GM18870 (cell line): ENCODE measurements around the gene WDR4.
"Not testable (repeated sequence)": the region's sequence is repeated elsewhere in the genome, so short reads cannot be mapped to it uniquely, and the experiment has no call there.

Experiments
- ATAC-seq: cut with Tn5 transposase; IDR thresholded peaks from one replicate; pipeline ENCODE4 v1.9.1; 2021; ENCODE audit warnings: moderate library complexity; ENCODE audit not compliant: unreplicated experiment

WDR4 gene

GRCh38 chr21:42840411-42841155, 38.8 kb downstream of the WDR4 start:
- ATAC-seq: no peak

GRCh38 chr21:42839271-42840231, 39.8 kb downstream of the WDR4 start:
- ATAC-seq: no peak

GRCh38 chr21:42838212-42838690, 41.1 kb downstream of the WDR4 start:
- not testable (repeated sequence) for ATAC-seq

- ATAC-seq: no peak
These were observed 41.7 kb downstream of the WDR4 start for GRCh38 chr21:42837421-42838211.

GRCh38 chr21:42836767-42837301, 42.5 kb downstream of the WDR4 start:
- no peak for ATAC-seq

GRCh38 chr21:42836402-42836666, 43.0 kb downstream of the WDR4 start:
- no peak for ATAC-seq

- ATAC-seq: no peak
These were observed 43.5 kb downstream of the WDR4 start for GRCh38 chr21:42835611-42836401.

- ATAC-seq: no peak
These were observed 44.1 kb downstream of the WDR4 start for GRCh38 chr21:42835211-42835610.

- ATAC-seq: no peak
These were observed 44.6 kb downstream of the WDR4 start for GRCh38 chr21:42834726-42835191.

GRCh38 chr21:42833859-42834725, 45.2 kb downstream of the WDR4 start:
- no peak for ATAC-seq

- no peak for ATAC-seq
These were observed 45.9 kb downstream of the WDR4 start for GRCh38 chr21:42833439-42833815.

- not testable (repeated sequence) for ATAC-seq
These were observed 47.1 kb downstream of the WDR4 start for GRCh38 chr21:42832321-42832630.

- no peak for ATAC-seq
These were observed 48.6 kb downstream of the WDR4 start for GRCh38 chr21:42830456-42831455.

GRCh38 chr21:42829954-42830353, 49.4 kb downstream of the WDR4 start:
- ATAC-seq: no peak

GRCh38 chr21:42829417-42829816, 49.9 kb downstream of the WDR4 start:
- no peak for ATAC-seq

- no peak for ATAC-seq
These were observed 51.8 kb downstream of the WDR4 start for GRCh38 chr21:42827588-42827987.

GRCh38 chr21:42820616-42821465, 58.5 kb downstream of the WDR4 start:
- ATAC-seq: no peak
